Endothelial cell (in vitro differentiated cells): ENCODE data around the gene TP63. TPM values are rescaled to one million over a fixed set of nuclear protein-coding genes. Genes with fewer than 3 reads are reported as not detected.

Experiments used
- DNase-seq: peaks from one replicate; pipeline ENCODE4 v3.0.0; 2021; ENCODE audit warnings: low spot score
- H3K27ac Mint-ChIP-seq: one replicate; pipeline ENCODE4 v1.8.0; 2021; ENCODE audit warnings: mixed read lengths, inconsistent platforms; ENCODE audit not compliant: unreplicated experiment
- H3K27me3 Mint-ChIP-seq: one replicate; pipeline ENCODE4 v1.8.0; 2021; ENCODE audit warnings: mild to moderate bottlenecking, moderate library complexity, mixed read lengths, inconsistent platforms; ENCODE audit not compliant: unreplicated experiment
- H3K36me3 Mint-ChIP-seq: one replicate; pipeline ENCODE4 v1.8.0; 2021; ENCODE audit warnings: mild to moderate bottlenecking, low read depth, mixed read lengths, inconsistent platforms; ENCODE audit not compliant: unreplicated experiment
- H3K4me1 Mint-ChIP-seq: one replicate; pipeline ENCODE4 v1.8.0; 2021; ENCODE audit warnings: mild to moderate bottlenecking, mixed read lengths, inconsistent platforms; ENCODE audit not compliant: unreplicated experiment
- H3K4me3 Mint-ChIP-seq: one replicate; pipeline ENCODE4 v1.8.0; 2021; ENCODE audit warnings: mild to moderate bottlenecking, mixed read lengths, inconsistent platforms; ENCODE audit not compliant: unreplicated experiment
- H3K9me3 Mint-ChIP-seq: one replicate; pipeline ENCODE4 v1.8.0; 2021; ENCODE audit warnings: mixed read lengths, inconsistent platforms; ENCODE audit not compliant: unreplicated experiment
- CTCF ChIP-seq: fragments of 200-600 bp; sonication (generic); IDR thresholded peaks from one replicate; pipeline ENCODE4 v1.5.0; 2021; ENCODE audit warnings: antibody characterized with exemption; ENCODE audit not compliant: unreplicated experiment
- total RNA-seq: library from RNA; stranded (reverse); fragmentation: NEBNext Ultra II Directional; extraction: Animal tissue kit (Norgen Biotek cat#: 25700); gene quantifications from one replicate; pipeline ENCODE4 v1.2.1, GENCODE V29; 2021; ENCODE audit not compliant: unreplicated experiment

Gene TP63
- total RNA-seq, 1 donor from 2014 or later = 1.0 TPM

GRCh38 chr3:189898559-189899153, 267.5 kb downstream of the TP63 start:
- Mint-ChIP-seq H3K9me3 (no peaks in the 10 kb centered on the region), H3K4me3 (no peak overlapping the region), H3K4me1 (peaks cover 6% of the 10 kb centered on the region), H3K36me3 (no peaks in the 10 kb centered on the region), H3K27me3 (peaks cover 1% of the 10 kb centered on the region), H3K27ac (no peak overlapping the region)
- TF ChIP-seq CTCF = no peak
- no peak for DNase-seq

GRCh38 chr3:189899186-189899585, 268.0 kb downstream of the TP63 start:
- Mint-ChIP-seq H3K27ac (no peak overlapping the region), H3K27me3 (peaks cover 1% of the 10 kb centered on the region), H3K9me3 (no peaks in the 10 kb centered on the region), H3K36me3 (no peaks in the 10 kb centered on the region), H3K4me1 (peaks cover 6% of the 10 kb centered on the region), H3K4me3 (no peak overlapping the region)
- DNase-seq = no peak
- no peak for TF ChIP-seq CTCF

GRCh38 chr3:189900578-189900977, 269.4 kb downstream of the TP63 start:
- Mint-ChIP-seq H3K27ac (no peak overlapping the region), H3K27me3 (peaks cover 1% of the 10 kb centered on the region), H3K9me3 (no peaks in the 10 kb centered on the region), H3K4me3 (no peak overlapping the region), H3K36me3 (no peaks in the 10 kb centered on the region), H3K4me1 (peaks cover 9% of the 10 kb centered on the region)
- no peak for TF ChIP-seq CTCF
- DNase-seq = no peak

GRCh38 chr3:189901481-189901880, 270.3 kb downstream of the TP63 start:
- H3K4me3 Mint-ChIP-seq = no peak overlapping the region
- no peak for DNase-seq
- H3K4me1 Mint-ChIP-seq = peaks cover 9% of the 10 kb centered on the region
- peaks cover 1% of the 10 kb centered on the region for H3K27me3 Mint-ChIP-seq
- TF ChIP-seq CTCF = no peak
- H3K27ac Mint-ChIP-seq = no peak overlapping the region
- no peaks in the 10 kb centered on the region for H3K36me3 Mint-ChIP-seq
- no peaks in the 10 kb centered on the region for H3K9me3 Mint-ChIP-seq

GRCh38 chr3:189902230-189903186, 271.3 kb downstream of the TP63 start:
- no peak for TF ChIP-seq CTCF
- Mint-ChIP-seq H3K4me1 (peaks cover 9% of the 10 kb centered on the region), H3K4me3 (no peak overlapping the region), H3K36me3 (no peaks in the 10 kb centered on the region), H3K27ac (no peak overlapping the region), H3K9me3 (no peaks in the 10 kb centered on the region), H3K27me3 (peaks cover 1% of the 10 kb centered on the region)
- no peak for DNase-seq
